ENCODE measurements around the gene DNAH9. TPM values are rescaled to one million over a fixed set of nuclear protein-coding genes. Genes with fewer than 3 reads are reported as not detected.
A peak's percentile ranks its signal among the peaks of the same experiment; 100 is the strongest.
"Not testable (repeated sequence)": the region's sequence is repeated elsewhere in the genome, so short reads cannot be mapped to it uniquely, and the experiment has no call there.

The DNAH9 gene
- total RNA-seq, 6 experiments from 2014 or later = not detected

DNA sequence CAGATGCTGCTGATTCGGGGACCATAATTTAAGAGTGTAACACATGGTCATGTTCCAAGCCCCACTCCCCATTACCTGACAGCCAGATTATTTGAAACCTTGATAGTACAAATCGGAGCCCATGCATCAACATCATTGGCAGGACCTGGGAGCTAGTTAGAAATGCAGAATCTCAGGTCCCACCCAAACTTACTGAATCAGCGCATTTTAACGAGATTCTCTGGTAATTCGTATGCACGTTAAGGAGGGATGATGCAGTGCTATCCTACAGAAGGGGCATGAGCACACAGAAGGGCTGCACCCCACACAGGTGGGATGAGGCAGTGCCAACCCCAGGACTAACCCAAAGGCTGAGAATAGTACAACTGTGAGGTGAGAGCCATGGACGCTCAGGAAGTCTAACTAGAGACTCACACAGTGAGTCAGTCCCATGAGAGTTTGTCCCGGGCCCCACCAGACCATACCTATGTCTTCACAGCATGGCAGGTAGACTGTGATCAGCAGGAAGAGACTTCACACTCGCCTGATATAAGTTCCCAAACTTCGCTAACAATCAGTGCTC is 334.1 kb downstream of the DNAH9 start:
- WGBS (ENCODE audit: insufficient coverage, low coverage, low lambda C conversion rate, missing lambda C conversion rate) = 60% methylated on average over 5 of the region's 10 CpGs
- no peak for ATAC-seq

DNA sequence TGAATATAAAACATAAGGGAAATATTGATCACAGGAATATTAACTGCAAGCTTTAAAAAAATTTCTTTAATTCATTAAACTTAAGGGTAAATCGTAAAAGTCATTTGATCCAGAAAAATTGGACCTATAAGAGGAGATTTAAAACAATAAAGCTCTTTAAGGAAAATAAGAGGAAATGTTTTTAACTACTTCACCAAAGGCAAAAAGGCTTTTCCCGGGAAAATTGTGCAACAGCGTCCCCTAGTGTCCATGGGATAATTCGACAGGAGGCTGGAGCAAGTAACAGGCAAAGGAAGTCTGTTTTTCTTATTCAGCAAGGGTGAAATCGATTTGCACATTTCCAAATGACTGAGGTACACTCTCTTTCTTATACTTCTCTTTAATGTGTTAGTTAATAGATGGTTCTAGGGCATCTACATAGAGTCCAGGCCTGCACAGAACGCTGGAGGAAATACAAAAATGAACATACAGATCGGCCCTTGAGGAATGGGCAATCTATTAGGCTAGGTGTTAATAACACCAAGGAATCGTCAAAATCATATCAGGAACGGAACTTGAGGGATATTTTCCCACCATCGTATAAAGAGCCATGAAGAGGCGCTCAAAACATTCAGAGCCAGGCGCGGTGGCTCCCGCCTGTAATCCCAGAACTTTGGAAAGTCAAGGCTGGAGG is 337.6 kb downstream of the DNAH9 start:
- DNase-seq (no peak), ATAC-seq (no peak)
- WGBS (ENCODE audit: insufficient coverage, low coverage, low lambda C conversion rate, missing lambda C conversion rate) = 43% methylated on average over 14 of the region's 14 CpGs
- Histone ChIP-seq H3K4me3 (no peak overlapping the region), H3K9me3 (no peaks in the 10 kb centered on the region), H3K36me3 (no peaks in the 10 kb centered on the region), H3K4me1 (no peaks in the 10 kb centered on the region), H3K27me3 (no peaks in the 10 kb centered on the region), H3K27ac (no peak overlapping the region)
- TF ChIP-seq, protein P1, sequence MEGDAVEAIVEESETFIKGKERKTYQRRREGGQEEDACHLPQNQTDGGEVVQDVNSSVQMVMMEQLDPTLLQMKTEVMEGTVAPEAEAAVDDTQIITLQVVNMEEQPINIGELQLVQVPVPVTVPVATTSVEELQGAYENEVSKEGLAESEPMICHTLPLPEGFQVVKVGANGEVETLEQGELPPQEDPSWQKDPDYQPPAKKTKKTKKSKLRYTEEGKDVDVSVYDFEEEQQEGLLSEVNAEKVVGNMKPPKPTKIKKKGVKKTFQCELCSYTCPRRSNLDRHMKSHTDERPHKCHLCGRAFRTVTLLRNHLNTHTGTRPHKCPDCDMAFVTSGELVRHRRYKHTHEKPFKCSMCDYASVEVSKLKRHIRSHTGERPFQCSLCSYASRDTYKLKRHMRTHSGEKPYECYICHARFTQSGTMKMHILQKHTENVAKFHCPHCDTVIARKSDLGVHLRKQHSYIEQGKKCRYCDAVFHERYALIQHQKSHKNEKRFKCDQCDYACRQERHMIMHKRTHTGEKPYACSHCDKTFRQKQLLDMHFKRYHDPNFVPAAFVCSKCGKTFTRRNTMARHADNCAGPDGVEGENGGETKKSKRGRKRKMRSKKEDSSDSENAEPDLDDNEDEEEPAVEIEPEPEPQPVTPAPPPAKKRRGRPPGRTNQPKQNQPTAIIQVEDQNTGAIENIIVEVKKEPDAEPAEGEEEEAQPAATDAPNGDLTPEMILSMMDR (IDR thresholded peaks at IDR 0.05) = peak; percentile 54 to 72 (median 66)
- TF ChIP-seq POLR2A (IDR thresholded peaks at IDR 0.05) = no peak
- intact Hi-C loops (cut with DNase I) = no loop called here

More for the DNA sequence above, 334.1 kb downstream of the DNAH9 start:
- no peak overlapping the region for H3K4me3 ChIP-seq
- no peaks in the 10 kb centered on the region for H3K9me3 ChIP-seq
- H3K27ac ChIP-seq = no peak overlapping the region
- no peaks in the 10 kb centered on the region for H3K27me3 ChIP-seq
- no peak for TF ChIP-seq POLR2A (IDR thresholded peaks at IDR 0.05)
- TF ChIP-seq, protein P1 (IDR thresholded peaks at IDR 0.05) = no peak
- no peaks in the 10 kb centered on the region for H3K4me1 ChIP-seq
- intact Hi-C loops (cut with DNase I) = no loop called here
- H3K36me3 ChIP-seq = no peaks in the 10 kb centered on the region
- DNase-seq = no peak

DNA sequence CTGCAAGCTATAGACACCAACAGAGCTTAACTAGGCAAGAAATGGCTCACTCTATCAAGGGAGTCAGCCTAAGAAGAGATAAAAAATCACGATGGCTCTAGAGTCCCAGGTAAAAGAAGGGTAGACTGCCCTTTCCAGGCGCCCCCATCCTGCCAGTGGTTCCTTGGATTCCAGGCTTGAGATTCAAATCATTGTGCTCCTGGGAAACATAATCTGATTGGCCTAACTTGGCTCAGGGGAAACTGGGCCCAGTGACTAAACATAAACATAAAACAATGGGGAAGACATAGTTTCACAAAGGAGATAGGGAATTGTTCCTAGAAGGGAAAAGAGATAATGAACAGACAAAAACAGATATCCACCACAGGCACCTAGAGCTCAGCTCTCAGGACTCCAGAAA is 342.6 kb downstream of the DNAH9 start:
- no peak for ATAC-seq
- no peak overlapping the region for H3K27ac ChIP-seq
- no peak for DNase-seq
- TF ChIP-seq, protein P1 (IDR thresholded peaks at IDR 0.05) = no peak
- no peak for TF ChIP-seq POLR2A (IDR thresholded peaks at IDR 0.05)
- 52% methylated on average over 2 of the region's 2 CpGs for WGBS (ENCODE audit: insufficient coverage, low coverage, low lambda C conversion rate, missing lambda C conversion rate)
- H3K9me3 ChIP-seq = no peaks in the 10 kb centered on the region
- H3K4me1 ChIP-seq = no peaks in the 10 kb centered on the region
- intact Hi-C loops (cut with DNase I) = no loop called here
- no peaks in the 10 kb centered on the region for H3K36me3 ChIP-seq
- no peaks in the 10 kb centered on the region for H3K27me3 ChIP-seq
- no peak overlapping the region for H3K4me3 ChIP-seq

DNA sequence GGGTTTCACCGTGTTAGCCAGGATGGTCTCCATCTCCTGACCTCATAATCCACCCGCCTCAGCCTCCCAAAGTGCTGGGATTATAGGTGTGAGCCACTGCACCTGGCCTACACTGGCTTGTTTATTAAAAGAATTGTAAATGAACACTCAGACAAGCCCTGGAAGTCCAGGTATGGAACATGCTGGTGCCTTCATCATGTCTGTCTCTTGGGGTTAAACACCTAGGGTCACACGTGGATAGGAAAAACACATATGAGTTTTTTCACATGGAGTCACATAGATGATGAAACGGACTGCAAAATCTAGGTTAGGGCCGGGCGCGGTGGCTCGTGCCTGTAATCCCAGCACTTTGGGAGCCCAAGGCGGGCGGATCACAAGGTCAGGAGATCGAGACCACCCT is 344.8 kb downstream of the DNAH9 start:
- H3K27me3 ChIP-seq; ATAC-seq; H3K4me3 ChIP-seq; H3K27ac ChIP-seq; H3K9me3 ChIP-seq; DNase-seq; intact Hi-C loops (cut with DNase I); H3K4me1 ChIP-seq; H3K36me3 ChIP-seq: not testable (repeated sequence)
- 74% methylated on average over 3 of the region's 11 CpGs for WGBS (ENCODE audit: insufficient coverage, low coverage, low lambda C conversion rate, missing lambda C conversion rate)

DNA sequence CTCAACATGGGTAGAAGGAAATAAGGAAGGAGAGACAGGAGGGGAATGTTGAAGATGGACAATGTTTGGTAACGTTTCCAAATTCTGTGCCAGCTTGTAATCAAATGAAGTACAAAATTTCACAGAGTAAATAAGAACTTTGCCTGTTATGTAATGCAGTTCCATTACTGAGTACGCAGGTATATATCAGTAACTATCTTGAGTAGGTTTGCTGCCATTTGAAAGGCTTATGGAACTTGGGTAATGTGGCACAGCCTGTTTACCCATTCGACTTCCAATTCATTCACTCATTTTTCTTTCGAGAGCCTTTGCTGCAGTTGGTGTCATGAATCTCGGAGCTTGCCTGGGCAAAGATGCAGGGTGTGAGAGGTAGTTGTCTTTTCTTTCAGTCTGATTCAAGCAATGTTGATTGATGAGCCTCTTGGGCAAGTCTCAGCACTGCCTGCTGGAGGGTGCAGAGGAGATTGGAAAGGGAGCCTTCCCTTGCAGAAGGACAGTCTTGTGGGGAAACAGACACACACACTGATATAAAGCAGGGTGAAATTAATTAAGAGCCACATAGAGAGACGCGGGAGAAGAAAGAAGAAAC is 345.6 kb downstream of the DNAH9 start:
- TF ChIP-seq, protein P1 (IDR thresholded peaks at IDR 0.05) = no peak
- peak; percentile 36 to 58 (median 48) for ATAC-seq
- WGBS (ENCODE audit: insufficient coverage, low coverage, low lambda C conversion rate, missing lambda C conversion rate) = 48% methylated on average over 5 of the region's 7 CpGs
- DNase-seq = no peak
- intact Hi-C loops (cut with DNase I) = no loop called here
- no peak overlapping the region for H3K4me3 ChIP-seq
- no peaks in the 10 kb centered on the region for H3K27me3 ChIP-seq
- no peak overlapping the region for H3K27ac ChIP-seq
- H3K4me1 ChIP-seq = no peaks in the 10 kb centered on the region
- no peaks in the 10 kb centered on the region for H3K36me3 ChIP-seq
- H3K9me3 ChIP-seq = no peaks in the 10 kb centered on the region

Measured in right lobe of liver (tissue), 6 donors.